ENCODE data around the gene HBM. TPM values are rescaled to one million over a fixed set of nuclear protein-coding genes. Genes with fewer than 3 reads are reported as not detected.
A peak's percentile ranks its signal among the peaks of the same experiment; 100 is the strongest.
"Not testable (repeated sequence)": the region's sequence is repeated elsewhere in the genome, so short reads cannot be mapped to it uniquely, and the experiment has no call there.

Gene HBM
- total and polyA plus RNA-seq, 8 donors, result not detected

DNA sequence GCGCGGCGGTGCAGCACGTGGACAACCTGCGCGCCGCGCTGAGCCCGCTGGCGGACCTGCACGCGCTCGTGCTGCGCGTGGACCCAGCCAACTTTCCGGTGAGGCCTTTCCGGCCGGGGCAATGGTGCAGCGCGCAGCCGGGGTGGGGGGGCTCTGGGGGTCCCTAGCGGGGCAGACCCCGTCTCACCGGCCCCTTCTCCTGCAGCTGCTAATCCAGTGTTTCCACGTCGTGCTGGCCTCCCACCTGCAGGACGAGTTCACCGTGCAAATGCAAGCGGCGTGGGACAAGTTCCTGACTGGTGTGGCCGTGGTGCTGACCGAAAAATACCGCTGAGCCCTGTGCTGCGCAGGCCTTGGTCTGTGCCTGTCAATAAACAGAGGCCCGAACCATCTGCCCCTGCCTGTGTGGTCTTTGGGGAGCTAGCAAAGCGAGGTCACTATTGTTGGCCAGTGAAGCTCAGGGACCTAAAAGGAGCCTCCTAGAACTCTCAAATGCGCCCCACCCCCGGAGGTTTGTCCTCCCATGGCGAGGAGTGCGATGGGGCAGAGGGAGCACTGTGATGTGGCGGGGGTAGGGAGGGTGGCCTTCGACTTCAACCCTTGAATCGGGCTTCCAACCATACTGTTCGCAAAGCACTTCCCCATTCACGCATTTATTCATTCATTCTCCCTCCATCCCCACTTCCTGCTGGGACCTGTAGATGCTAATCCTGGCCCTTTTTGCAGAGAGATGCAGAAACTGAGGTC is 770 bp downstream of the HBM start:
- ATAC-seq (peak in 1 of 4 donors; percentile 33), DNase-seq (no peak), FAIRE-seq (no peak)
- Histone ChIP-seq H3K4me3 (peak overlapping the region in 2 of 4 donors; percentile 2 to 19), H3K36me3 (no peaks in the 10 kb centered on the region), H3K27me3 (peaks cover 0 to 42% (median 11%) of the 10 kb centered on the region in 4 donors), H3K9me3 (no peaks in the 10 kb centered on the region), H3K27ac (no peak overlapping the region), H3K4me1 (peaks cover 0 to 14% (median 12%) of the 10 kb centered on the region in 3 donors)
- WGBS, 2 donors, result 4 to 5% methylated on average over 45 of the region's 45 CpGs
- intact Hi-C loops (cut with DNase I), result no loop called here
- TF ChIP-seq, protein P1, sequence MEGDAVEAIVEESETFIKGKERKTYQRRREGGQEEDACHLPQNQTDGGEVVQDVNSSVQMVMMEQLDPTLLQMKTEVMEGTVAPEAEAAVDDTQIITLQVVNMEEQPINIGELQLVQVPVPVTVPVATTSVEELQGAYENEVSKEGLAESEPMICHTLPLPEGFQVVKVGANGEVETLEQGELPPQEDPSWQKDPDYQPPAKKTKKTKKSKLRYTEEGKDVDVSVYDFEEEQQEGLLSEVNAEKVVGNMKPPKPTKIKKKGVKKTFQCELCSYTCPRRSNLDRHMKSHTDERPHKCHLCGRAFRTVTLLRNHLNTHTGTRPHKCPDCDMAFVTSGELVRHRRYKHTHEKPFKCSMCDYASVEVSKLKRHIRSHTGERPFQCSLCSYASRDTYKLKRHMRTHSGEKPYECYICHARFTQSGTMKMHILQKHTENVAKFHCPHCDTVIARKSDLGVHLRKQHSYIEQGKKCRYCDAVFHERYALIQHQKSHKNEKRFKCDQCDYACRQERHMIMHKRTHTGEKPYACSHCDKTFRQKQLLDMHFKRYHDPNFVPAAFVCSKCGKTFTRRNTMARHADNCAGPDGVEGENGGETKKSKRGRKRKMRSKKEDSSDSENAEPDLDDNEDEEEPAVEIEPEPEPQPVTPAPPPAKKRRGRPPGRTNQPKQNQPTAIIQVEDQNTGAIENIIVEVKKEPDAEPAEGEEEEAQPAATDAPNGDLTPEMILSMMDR (IDR thresholded peaks at IDR 0.05), result no peak

DNA sequence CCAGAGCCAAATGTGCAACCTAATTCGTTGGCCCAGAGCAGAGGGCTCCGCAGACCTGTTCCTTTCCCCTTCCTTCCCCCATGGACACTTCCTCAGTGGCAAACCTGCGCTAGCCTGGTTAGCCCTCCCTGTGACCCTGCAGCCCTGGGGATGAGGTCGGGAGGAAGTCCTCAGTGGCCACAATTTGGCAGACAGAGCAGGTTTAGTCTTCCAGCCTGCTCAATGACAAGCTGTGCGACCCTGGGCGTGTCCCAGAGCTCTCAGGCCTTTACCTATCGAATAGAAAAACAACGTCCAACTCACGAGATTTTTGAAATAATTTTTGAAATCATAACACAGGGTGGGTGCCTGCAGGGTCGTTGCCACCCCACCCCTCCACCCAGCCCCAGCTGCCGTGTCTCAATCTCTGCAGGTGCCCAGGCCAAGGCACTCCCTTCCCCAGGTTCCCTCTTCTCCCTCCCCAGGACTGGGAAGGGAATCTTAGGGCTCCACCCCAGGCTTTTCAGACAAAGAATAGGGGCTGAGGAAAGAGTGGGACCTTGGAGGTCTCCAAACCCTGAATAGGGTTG is 1.4 kb downstream of the HBM start:
- no peak for ATAC-seq
- no peaks in the 10 kb centered on the region for H3K36me3 ChIP-seq
- no peak overlapping the region for H3K27ac ChIP-seq
- intact Hi-C loops (cut with DNase I), result no loop called here
- H3K4me1 ChIP-seq, result peaks cover 0 to 14% (median 12%) of the 10 kb centered on the region in 3 donors
- H3K4me3 ChIP-seq, result no peak overlapping the region
- FAIRE-seq, result no peak
- peaks cover 0 to 45% (median 11%) of the 10 kb centered on the region in 4 donors for H3K27me3 ChIP-seq
- WGBS, 2 donors, result 10 to 13% methylated on average over 11 of the region's 11 CpGs
- no peaks in the 10 kb centered on the region for H3K9me3 ChIP-seq
- TF ChIP-seq, protein P1 (IDR thresholded peaks at IDR 0.05), result no peak
- DNase-seq, result no peak

DNA sequence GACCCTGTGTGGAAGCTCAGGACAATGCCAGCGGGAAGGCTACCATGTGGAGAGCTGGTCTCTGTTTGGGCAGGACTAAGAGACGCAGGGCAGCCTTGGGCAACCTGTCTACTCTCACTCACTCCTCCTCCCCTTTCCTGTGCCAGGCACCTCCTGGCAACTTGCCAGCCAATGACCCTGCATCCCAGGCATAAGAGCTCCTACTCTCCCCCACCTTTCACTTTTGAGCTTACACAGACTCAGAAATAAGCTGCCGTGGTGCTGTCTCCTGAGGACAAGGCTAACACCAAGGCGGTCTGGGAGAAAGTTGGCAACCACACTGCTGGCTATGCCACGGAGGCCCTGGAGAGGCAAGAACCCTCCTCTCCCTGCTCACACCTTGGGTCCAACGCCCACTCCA is 2.6 kb downstream of the HBM start:
- Histone ChIP-seq H3K27me3 (peaks cover 0 to 45% (median 11%) of the 10 kb centered on the region in 4 donors), H3K27ac (no peak overlapping the region), H3K4me3 (no peak overlapping the region), H3K36me3 (no peaks in the 10 kb centered on the region), H3K4me1 (peaks cover 0 to 14% (median 12%) of the 10 kb centered on the region in 3 donors), H3K9me3 (no peaks in the 10 kb centered on the region)
- intact Hi-C loops (cut with DNase I), result no loop called here
- TF ChIP-seq, protein P1 (IDR thresholded peaks at IDR 0.05), result no peak
- DNase-seq, result no peak
- whole genome bisulfite sequencing, 2 donors, result 42 to 52% methylated on average over 6 of the region's 6 CpGs
- no peak for FAIRE-seq
- ATAC-seq, result no peak

GRCh38 chr16:169014-169413 is 3.2 kb downstream of the HBM start:
- peaks cover 0 to 45% (median 11%) of the 10 kb centered on the region in 4 donors for H3K27me3 ChIP-seq
- H3K36me3 ChIP-seq, result no peaks in the 10 kb centered on the region
- 19 to 26% methylated on average over 3 of the region's 3 CpGs for WGBS, 2 donors
- FAIRE-seq (no peak), ATAC-seq (no peak), DNase-seq (no peak)
- no peak overlapping the region for H3K4me3 ChIP-seq
- no peaks in the 10 kb centered on the region for H3K9me3 ChIP-seq
- no peak overlapping the region for H3K27ac ChIP-seq
- peaks cover 0 to 14% (median 12%) of the 10 kb centered on the region in 3 donors for H3K4me1 ChIP-seq
- intact Hi-C loops (cut with DNase I), result no loop called here
- TF ChIP-seq, protein P1 (IDR thresholded peaks at IDR 0.05), result no peak

DNA sequence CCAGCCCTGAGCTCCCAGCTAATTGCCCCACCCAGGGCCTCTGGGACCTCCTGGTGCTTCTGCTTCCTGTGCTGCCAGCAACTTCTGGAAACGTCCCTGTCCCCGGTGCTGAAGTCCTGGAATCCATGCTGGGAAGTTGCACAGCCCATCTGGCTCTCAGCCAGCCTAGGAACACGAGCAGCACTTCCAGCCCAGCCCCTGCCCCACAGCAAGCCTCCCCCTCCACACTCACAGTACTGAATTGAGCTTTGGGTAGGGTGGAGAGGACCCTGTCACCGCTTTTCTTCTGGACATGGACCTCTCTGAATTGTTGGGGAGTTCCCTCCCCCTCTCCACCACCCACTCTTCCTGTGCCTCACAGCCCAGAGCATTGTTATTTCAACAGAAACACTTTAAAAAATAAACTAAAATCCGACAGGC is 4.3 kb downstream of the HBM start:
- H3K27me3 ChIP-seq, result peaks cover 0 to 50% (median 11%) of the 10 kb centered on the region in 4 donors
- ATAC-seq, result peak; percentile 55 to 86 (median 76)
- H3K4me1 ChIP-seq, result peaks cover 0 to 14% (median 11%) of the 10 kb centered on the region in 3 donors

More for the DNA sequence above, 4.3 kb downstream of the HBM start:
- intact Hi-C loops (cut with DNase I); H3K27ac ChIP-seq; H3K36me3 ChIP-seq; FAIRE-seq; H3K9me3 ChIP-seq; H3K4me3 ChIP-seq: not testable (repeated sequence)
- WGBS, 2 donors, result 2 to 8% methylated on average over 5 of the region's 5 CpGs
- DNase-seq, result peak in 5 of 6 donors; percentile 31 to 79 (median 65)
